IMR-90 (cell line): ENCODE measurements around the gene ABHD16B. TPM values are rescaled to one million over a fixed set of nuclear protein-coding genes. Genes with fewer than 3 reads are reported as not detected.

Source experiments
- ATAC-seq: fragments of 200-7000 bp; cut with Tn5 transposase; 2 replicates; pipeline ENCODE4 v1.9.1; 2020; ENCODE audit warnings: low read depth, mild to moderate bottlenecking, moderate library complexity
- BruUV-seq: library from RNA; stranded (reverse); fragments of 400-500 nt; replicated peaks from 2 replicates; lab custom pipeline; 2021; lab: Mats Ljungman, UMichigan
- CTCF ChIA-PET: fragments of 300-600 bp; formaldehyde crosslinking; extraction: SDS; loops from one replicate; lab custom pipeline; 2021; ENCODE audit warnings: antibody characterized with exemption; lab: Yijun Ruan, JAX
- POLR2A ChIA-PET: fragments of 300-600 bp; sonication (Branson Sonifier 250); formaldehyde crosslinking; loops from one replicate; lab custom pipeline; 2022; ENCODE audit warnings: antibody characterized with exemption; ENCODE audit not compliant: unreplicated experiment; lab: Charles Lee
- DNase-seq: peaks from one replicate; pipeline ENCODE4 v3.0.0; 2013
- H2AFZ ChIP-seq: replicated peaks from 2 replicates; pipeline ENCODE3; 2013; ENCODE audit warnings: low read length, mild to moderate bottlenecking; ENCODE audit not compliant: poor library complexity
- H2AK5ac ChIP-seq: 2 replicates; pipeline ENCODE4 v1.6.1; 2013; ENCODE audit warnings: low read depth, low read length, inconsistent platforms
- H2AK9ac ChIP-seq: replicated peaks from 2 replicates; pipeline ENCODE3; 2013; ENCODE audit warnings: mild to moderate bottlenecking, low read depth, low read length, moderate library complexity; ENCODE audit not compliant: poor library complexity
- H2BK120ac ChIP-seq: 2 replicates; pipeline ENCODE4 v1.6.1; 2013; ENCODE audit warnings: low read depth, low read length, inconsistent platforms
- H2BK15ac ChIP-seq: 3 replicates; pipeline ENCODE4 v1.6.1; 2013; ENCODE audit warnings: low read depth, low read length, inconsistent platforms
- H2BK20ac ChIP-seq: 2 replicates; pipeline ENCODE4 v1.6.1; 2013; ENCODE audit warnings: low read depth, mild to moderate bottlenecking, inconsistent platforms, low read length, moderate library complexity
- H2BK5ac ChIP-seq: 2 replicates; pipeline ENCODE4 v1.6.1; 2013; ENCODE audit warnings: mild to moderate bottlenecking, low read depth, low read length, inconsistent platforms; ENCODE audit not compliant: poor library complexity, severe bottlenecking
- H3K14ac ChIP-seq: replicated peaks from 2 replicates; pipeline ENCODE4 v1.6.1; 2013; ENCODE audit warnings: low read depth, low read length, inconsistent platforms
- H3K18ac ChIP-seq: 2 replicates; pipeline ENCODE4 v1.6.1; 2013; ENCODE audit warnings: low read depth, low read length, control low read depth
- H3K23ac ChIP-seq: 2 replicates; pipeline ENCODE4 v1.6.1; 2013; ENCODE audit warnings: low read depth, low read length, inconsistent platforms
- H3K27ac ChIP-seq: 2 replicates; pipeline ENCODE4 v1.5.1; 2013; ENCODE audit warnings: mild to moderate bottlenecking, control low read depth, low read length; ENCODE audit not compliant: insufficient read depth
- H3K27me3 ChIP-seq: 2 replicates; pipeline ENCODE4 v1.6.1; 2013; ENCODE audit warnings: low read length; ENCODE audit not compliant: control insufficient read depth, insufficient read depth
- H3K36me3 ChIP-seq: 2 replicates; pipeline ENCODE4 v1.6.1; 2013; ENCODE audit warnings: low read length, mixed read lengths; ENCODE audit not compliant: control insufficient read depth, insufficient read depth
- H3K4ac ChIP-seq: 2 replicates; pipeline ENCODE4 v1.6.1; 2013; ENCODE audit warnings: low read depth, low read length, inconsistent platforms
- H3K4me1 ChIP-seq: 2 replicates; pipeline ENCODE4 v1.6.1; 2013; ENCODE audit warnings: low read length, mixed read lengths; ENCODE audit not compliant: control insufficient read depth, insufficient read depth
- H3K4me2 ChIP-seq: 2 replicates; pipeline ENCODE4 v1.6.1; 2013; ENCODE audit warnings: low read depth, mild to moderate bottlenecking, control low read depth, low read length, moderate library complexity
- H3K4me3 ChIP-seq: 2 replicates; pipeline ENCODE4 v1.5.1; 2013; ENCODE audit warnings: low read depth, mild to moderate bottlenecking, control low read depth, low read length, moderate library complexity; ENCODE audit not compliant: insufficient read depth
- H3K56ac ChIP-seq: 2 replicates; pipeline ENCODE4 v1.6.1; 2013; ENCODE audit warnings: low read length, inconsistent platforms; ENCODE audit not compliant: insufficient read depth; ENCODE audit errors: extremely low read depth
- H3K79me1 ChIP-seq, 2 experiments: 2 replicates each; pipeline ENCODE4 v1.6.1; 2013; ENCODE audit warnings: low read length in 2 of 2, inconsistent platforms in 1 of 2, low read depth in 1 of 2
- H3K9ac ChIP-seq: 2 replicates; pipeline ENCODE4 v1.6.1; 2013; ENCODE audit warnings: low read depth, low read length, control low read depth
- H3K9me1 ChIP-seq: 2 replicates; pipeline ENCODE4 v1.6.1; 2013; ENCODE audit warnings: low read length, inconsistent platforms; ENCODE audit not compliant: insufficient read depth
- H3K9me3 ChIP-seq: 2 replicates; pipeline ENCODE4 v1.6.1; 2013; ENCODE audit warnings: low read length; ENCODE audit not compliant: control insufficient read depth, insufficient read depth
- H4K20me1 ChIP-seq: 2 replicates; pipeline ENCODE4 v1.6.1; 2013; ENCODE audit warnings: low read length, inconsistent platforms; ENCODE audit not compliant: insufficient read depth
- H4K5ac ChIP-seq: 2 replicates; pipeline ENCODE4 v1.6.1; 2013; ENCODE audit warnings: mild to moderate bottlenecking, low read depth, low read length, control low read depth
- H4K8ac ChIP-seq, 2 experiments: 2 replicates each; pipeline ENCODE4 v1.6.1; 2013; ENCODE audit warnings: low read depth in 2 of 2, low read length in 2 of 2, control low read depth in 1 of 2, inconsistent platforms in 1 of 2
- H4K91ac ChIP-seq: 2 replicates; pipeline ENCODE4 v1.6.1; 2013; ENCODE audit warnings: low read depth, low read length, inconsistent platforms; ENCODE audit not compliant: insufficient read depth
- BHLHE40 ChIP-seq: fragments of 150-350 bp; IDR thresholded peaks from 2 replicates; pipeline ENCODE4 v1.6.1; 2016; ENCODE audit warnings: mild to moderate bottlenecking, low read depth, low read length
- CEBPB ChIP-seq: IDR thresholded peaks from 2 replicates; pipeline ENCODE4 v1.6.1; 2012; ENCODE audit warnings: low read depth, low read length, improper control_type of control experiment
- CTCF ChIP-seq: conservative IDR thresholded peaks from 2 replicates; pipeline ENCODE4 v1.5.1; 2012; ENCODE audit warnings: mild to moderate bottlenecking, low read depth, low read length, improper control_type of control experiment
- NFE2L2 ChIP-seq: fragments of 150-350 bp; IDR thresholded peaks from 2 replicates; pipeline ENCODE4 v1.6.1; 2016; ENCODE audit warnings: low read depth, mild to moderate bottlenecking, low read length
- RFX5 ChIP-seq: IDR thresholded peaks from 2 replicates; pipeline ENCODE4 v1.8.0; 2012; ENCODE audit warnings: low read depth, mild to moderate bottlenecking, low read length, moderate library complexity
- USF2 ChIP-seq: fragments of 150-350 bp; IDR thresholded peaks from 2 replicates; pipeline ENCODE4 v1.6.1; 2017; ENCODE audit warnings: mild to moderate bottlenecking, antibody characterized with exemption, low read length, low read depth
- whole genome bisulfite sequencing, 2 experiments: methylation state at CpG; one replicate each; pipeline versions ENCODE4 v1.1.5 to v1.1.7; 2013; ENCODE audit warnings: missing lambda C conversion rate in 2 of 2; ENCODE audit not compliant: insufficient read length in 1 of 2; ENCODE audit errors: extremely low coverage in 2 of 2; 5-methylcytosine and 5-hydroxymethylcytosine counted together
- dilution Hi-C: fragments of 300-500 bp; cut with HindIII; formaldehyde crosslinking; loops from one replicate; pipeline ENCODE4 v1.14.3; 2018; ENCODE audit warnings: low sequenced_read_pairs; ENCODE audit not compliant: unreplicated experiment
- in situ Hi-C: fragments of 300-500 bp; cut with MboI; formaldehyde crosslinking; loops from 3 replicates; pipeline ENCODE4 v1.14.3; 2019; ENCODE audit warnings: low sequenced_read_pairs, inconsistent platforms, mixed read lengths
- intact Hi-C: fragments of 100-400 bp; cut with micrococcal nuclease; formaldehyde crosslinking; loops from 2 replicates; pipeline ENCODE4 v1.10.0; 2022
- polyA plus RNA-seq, 3 experiments: library from polyadenylated mRNA; depleted of rRNA; stranded (reverse); fragments of >200 nt; gene quantifications; 2 replicates each; pipeline ENCODE4 v1.2.3, GENCODE V29; 2012; ENCODE audit warnings: low replicate concordance in 1 of 3
- total RNA-seq: library from RNA; depleted of rRNA; stranded (reverse); fragments of >200 nt; gene quantifications from 2 replicates; pipeline ENCODE4 v1.2.3, GENCODE V29; 2012

The ABHD16B gene
- total and polyA plus RNA-seq, 2 of the 4 experiments (the other 2 are of a cell fraction), result 0.05 TPM; not detected in 1

GRCh38 chr20:63903796-63904561 is 42.7 kb downstream of the ABHD16B start:
- H2BK5ac ChIP-seq, result no peak overlapping the region
- no peak overlapping the region for H3K18ac ChIP-seq
- H3K9me1 ChIP-seq, result peaks cover 16% of the 10 kb centered on the region
- H3K79me1 ChIP-seq, result peaks cover 0 to 72% of the 10 kb centered on the region in 2 experiments; a peak in 3 of 4 replicates
- no peak overlapping the region for H2BK20ac ChIP-seq
- in situ Hi-C loops (no loop called here), dilution Hi-C loops (no loop called here), intact Hi-C loops (no loop called here)
- H4K20me1 ChIP-seq, result peaks cover 89% of the 10 kb centered on the region
- no peak overlapping the region for H2AK9ac ChIP-seq
- no peak overlapping the region for H2AK5ac ChIP-seq
- no peak overlapping the region for H4K5ac ChIP-seq
- WGBS, 2 experiments, result 92% methylated on average over 4 of the region's 11 CpGs; no CpG with 5 or more reads in 1 of the 2 experiments
- H2AFZ ChIP-seq, result no peak overlapping the region
- H3K9ac ChIP-seq, result no peak overlapping the region
- BruUV-seq, result no TSS peak
- DNase-seq, result no peak
- no peak overlapping the region for H2BK120ac ChIP-seq
- CTCF ChIA-PET, result no interaction called here
- H3K4ac ChIP-seq, result no peak overlapping the region
- no peak overlapping the region for H3K14ac ChIP-seq
- no peak overlapping the region for H3K27ac ChIP-seq
- ATAC-seq, result no peak
- no peak overlapping the region for H3K56ac ChIP-seq
- H4K91ac ChIP-seq, result no peak overlapping the region
- no peak for TF ChIP-seq CTCF
- TF ChIP-seq CEBPB, result peak; percentile 19; the same call in 1 of the 2 replicates
- no peak for TF ChIP-seq RFX5
- no peak for TF ChIP-seq NFE2L2
- no peak for TF ChIP-seq BHLHE40
- no peak for TF ChIP-seq USF2
- no peaks in the 10 kb centered on the region for H3K27me3 ChIP-seq
- H3K23ac ChIP-seq, result no peak overlapping the region; the same call in 1 of the 2 replicates
- no peak overlapping the region for H3K4me2 ChIP-seq
- H3K4me3 ChIP-seq, result no peak overlapping the region
- H4K8ac ChIP-seq, result no peak overlapping the region
- H3K36me3 ChIP-seq, result peaks cover 6% of the 10 kb centered on the region
- POLR2A ChIA-PET, result no interaction called here
- no peak overlapping the region for H2BK15ac ChIP-seq
- no peaks in the 10 kb centered on the region for H3K9me3 ChIP-seq
- H3K4me1 ChIP-seq, result 0 out of 2 replicates have a peak, but pooled peaks cover 3% of the 10 kb centered on the region
